NT2/D1 (cell line): ENCODE measurements around the gene ARHGEF11.

ENCODE experiments used
- SUZ12 ChIP-seq: IDR thresholded peaks from 2 replicates; pipeline ENCODE4 v1.6.1; 2011; ENCODE audit not compliant: insufficient read length, insufficient read depth; ENCODE audit errors: extremely low read depth
- YY1 ChIP-seq: IDR thresholded peaks from 2 replicates; pipeline ENCODE4 v1.6.1; 2011; ENCODE audit not compliant: insufficient read length, insufficient read depth
- ZNF274 ChIP-seq: IDR thresholded peaks from 2 replicates; pipeline ENCODE4 v1.6.1; 2011; ENCODE audit warnings: mild to moderate bottlenecking, low read depth, low read length

GRCh38 chr1:156901590-156901900, 144.0 kb downstream of the ARHGEF11 start:
- TF ChIP-seq YY1 (no peak), ZNF274 (no peak), SUZ12 (no peak)
